Sigmoid colon (tissue), 7 donors: Measurements from ENCODE around the gene TRIM61. TPM values are rescaled to one million over a fixed set of nuclear protein-coding genes. Genes with fewer than 3 reads are reported as not detected.

Experiments used
- DNase-seq: peaks from one replicate; pipeline ENCODE4 v3.0.0-alpha.2; 2019
- H3K27ac ChIP-seq, 4 donors: fragments of 200-600 bp; sonication (generic); one replicate each; pipeline ENCODE4 v1.5.1; 2016 to 2019; ENCODE audit warnings: mild to moderate bottlenecking in 1 of 4
- H3K27me3 ChIP-seq, 3 donors: fragments of 200-600 bp; sonication (generic); one replicate each; pipeline ENCODE4 v1.5.1; 2019; ENCODE audit warnings: mild to moderate bottlenecking in 1 of 3
- H3K36me3 ChIP-seq, 4 donors: fragments of 200-600 bp; sonication (generic); one replicate each; pipeline ENCODE4 v1.5.1; 2016 to 2019
- H3K4me1 ChIP-seq, 4 donors: fragments of 200-600 bp; sonication (generic); one replicate each; pipeline ENCODE4 v1.5.1; 2017 to 2019
- H3K4me3 ChIP-seq, 4 donors: fragments of 200-600 bp; sonication (generic); one replicate each; pipeline ENCODE4 v1.5.1; 2017 to 2019; ENCODE audit warnings: mild to moderate bottlenecking in 2 of 4, moderate library complexity in 1 of 4
- H3K9me3 ChIP-seq, 4 donors: fragments of 200-600 bp in 3 of 4; sonication (generic) in 3 of 4; one replicate each; pipeline versions ENCODE4 v1.5.1 to v1.6.1; 2013 to 2019
- EP300 ChIP-seq, 4 donors: sonication (generic); formaldehyde crosslinking; IDR thresholded peaks; one replicate each; pipeline ENCODE4 v1.6.1; 2017; ENCODE audit warnings: antibody characterized with exemption in 4 of 4
- POLR2A ChIP-seq, 2 donors: fragments of 450-650 bp; IDR thresholded peaks; one replicate each; pipeline ENCODE4 v1.6.1; 2016; ENCODE audit warnings: antibody characterized with exemption in 2 of 2, mild to moderate bottlenecking in 2 of 2, moderate library complexity in 2 of 2
- POLR2AphosphoS5 ChIP-seq, 4 donors: sonication (generic); formaldehyde crosslinking; IDR thresholded peaks; one replicate each; pipeline ENCODE4 v1.6.1; 2017; ENCODE audit warnings: antibody characterized with exemption in 4 of 4
- WGBS, 2 donors: extraction: QIAGEN DNeasy Blood & Tissue Kit; methylation state at CpG; one replicate each; pipeline ENCODE4 v1.1.7; 2013; 5-methylcytosine and 5-hydroxymethylcytosine counted together
- intact Hi-C: fragments of 100-400 bp; cut with DNase I; formaldehyde crosslinking; loops from one replicate; pipeline ENCODE4 v1.15.1; 2023
- polyA plus RNA-seq, 3 donors: library from polyadenylated mRNA; stranded (reverse); fragments of 200-250 nt; gene quantifications; one replicate each; pipeline ENCODE4 v1.2.3, GENCODE V29; 2013
- total RNA-seq, 4 donors: library from RNA; depleted of rRNA; stranded (reverse); fragments of >200 nt; gene quantifications; one replicate each; pipeline ENCODE4 v1.1.0, GENCODE V29; 2016
- TF ChIP-seq, protein P1 (sequence below), 4 experiments: fragments of 450-650 bp in 3 of 4; fragments of 200-600 bp in 1 of 4; IDR thresholded peaks; one replicate each; pipeline ENCODE4 v1.5.1; 2016 to 2019; ENCODE audit warnings: antibody characterized with exemption in 4 of 4, mild to moderate bottlenecking in 3 of 4, moderate library complexity in 2 of 4
- donor health status: healthy with polysubstance abuse.
- donor health status: Bipolar disorder and iron deficiency.
- donor health status: healthy.

TRIM61 gene
- total and polyA plus RNA-seq, 7 donors, result 0.36 to 2.8 (median 0.58) TPM; not detected in 1

DNA sequence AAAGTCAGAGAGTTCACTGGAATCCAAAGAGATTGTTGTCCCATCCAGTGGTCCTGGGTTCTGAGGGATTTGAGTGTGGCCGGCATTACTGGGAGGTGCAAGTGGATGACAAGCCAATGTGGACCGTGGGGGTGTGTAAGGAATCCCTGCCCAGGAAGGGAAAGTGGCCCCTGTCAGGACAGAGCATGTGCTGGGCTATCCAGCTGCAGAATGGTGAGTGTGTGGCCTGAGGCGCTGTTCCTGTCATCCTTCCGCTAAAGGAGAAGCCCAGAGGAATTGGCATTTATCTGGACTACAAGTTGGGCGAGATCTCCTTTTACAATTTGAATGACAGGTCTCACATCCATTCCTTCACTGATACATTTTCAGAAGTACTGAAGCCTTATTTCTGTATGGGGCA, 33.9 kb upstream of the TRIM61 start:
- TF ChIP-seq EP300 (IDR thresholded peaks at IDR 0.05) (no peak), POLR2A (IDR thresholded peaks at IDR 0.05) (no peak), POLR2AphosphoS5 (IDR thresholded peaks at IDR 0.05) (no peak)
- TF ChIP-seq, protein P1, sequence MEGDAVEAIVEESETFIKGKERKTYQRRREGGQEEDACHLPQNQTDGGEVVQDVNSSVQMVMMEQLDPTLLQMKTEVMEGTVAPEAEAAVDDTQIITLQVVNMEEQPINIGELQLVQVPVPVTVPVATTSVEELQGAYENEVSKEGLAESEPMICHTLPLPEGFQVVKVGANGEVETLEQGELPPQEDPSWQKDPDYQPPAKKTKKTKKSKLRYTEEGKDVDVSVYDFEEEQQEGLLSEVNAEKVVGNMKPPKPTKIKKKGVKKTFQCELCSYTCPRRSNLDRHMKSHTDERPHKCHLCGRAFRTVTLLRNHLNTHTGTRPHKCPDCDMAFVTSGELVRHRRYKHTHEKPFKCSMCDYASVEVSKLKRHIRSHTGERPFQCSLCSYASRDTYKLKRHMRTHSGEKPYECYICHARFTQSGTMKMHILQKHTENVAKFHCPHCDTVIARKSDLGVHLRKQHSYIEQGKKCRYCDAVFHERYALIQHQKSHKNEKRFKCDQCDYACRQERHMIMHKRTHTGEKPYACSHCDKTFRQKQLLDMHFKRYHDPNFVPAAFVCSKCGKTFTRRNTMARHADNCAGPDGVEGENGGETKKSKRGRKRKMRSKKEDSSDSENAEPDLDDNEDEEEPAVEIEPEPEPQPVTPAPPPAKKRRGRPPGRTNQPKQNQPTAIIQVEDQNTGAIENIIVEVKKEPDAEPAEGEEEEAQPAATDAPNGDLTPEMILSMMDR (IDR thresholded peaks at IDR 0.05), result no peak
- no peaks in the 10 kb centered on the region for H3K4me1 ChIP-seq
- 84 to 86% methylated on average over 5 of the region's 5 CpGs for WGBS, 2 donors
- no peak overlapping the region for H3K4me3 ChIP-seq
- no peak overlapping the region for H3K27ac ChIP-seq
- intact Hi-C loops, result no loop called here
- no peaks in the 10 kb centered on the region for H3K27me3 ChIP-seq
- no peak for DNase-seq
- no peaks in the 10 kb centered on the region for H3K9me3 ChIP-seq
- no peaks in the 10 kb centered on the region for H3K36me3 ChIP-seq

DNA sequence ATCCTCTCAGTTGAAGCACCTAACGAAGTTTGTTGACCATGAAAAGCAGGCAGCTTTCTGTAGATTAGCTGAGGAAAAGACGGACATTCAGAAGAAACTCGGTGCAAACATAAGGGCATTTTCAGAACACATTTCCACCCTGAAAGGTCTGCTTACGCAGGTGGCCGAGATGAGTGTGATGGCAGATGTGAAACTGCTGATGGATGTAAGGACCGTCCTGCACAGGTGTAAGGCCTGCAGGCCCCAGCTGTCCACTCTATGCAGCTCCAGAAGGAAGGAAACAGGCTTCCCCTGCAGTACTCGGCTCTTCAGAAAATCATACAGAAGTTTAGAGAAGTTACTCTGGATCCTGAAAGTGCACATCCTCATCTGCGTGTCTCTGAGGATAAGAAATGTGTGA, 33.5 kb upstream of the TRIM61 start:
- WGBS, 2 donors, result 87 to 91% methylated on average over 8 of the region's 8 CpGs
- TF ChIP-seq POLR2AphosphoS5 (IDR thresholded peaks at IDR 0.05), result no peak
- TF ChIP-seq, protein P1 (IDR thresholded peaks at IDR 0.05), result no peak

DNA sequence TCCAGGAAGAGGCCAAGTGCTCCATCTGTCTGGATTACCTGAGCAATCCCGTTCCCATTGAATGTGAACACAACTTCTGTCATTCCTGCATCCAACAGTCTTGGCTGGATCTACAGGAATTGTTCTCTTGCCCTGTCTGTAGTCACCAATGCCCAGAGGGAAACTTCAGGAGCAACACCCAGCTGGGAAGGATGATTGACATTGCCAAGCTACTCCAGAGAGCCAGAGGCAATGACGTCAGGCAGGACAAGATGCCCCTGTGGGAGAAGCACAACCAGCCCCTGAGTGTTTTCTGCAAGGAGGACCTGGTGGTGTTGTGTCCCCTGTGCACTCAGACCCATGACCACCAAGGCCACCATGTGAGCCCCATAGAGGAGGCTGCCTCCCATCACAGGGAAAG, 33.0 kb upstream of the TRIM61 start:
- no peaks in the 10 kb centered on the region for H3K9me3 ChIP-seq
- TF ChIP-seq POLR2AphosphoS5 (IDR thresholded peaks at IDR 0.05) (no peak), POLR2A (IDR thresholded peaks at IDR 0.05) (no peak)
- H3K36me3 ChIP-seq, result no peaks in the 10 kb centered on the region
- H3K4me1 ChIP-seq, result no peaks in the 10 kb centered on the region
- 81 to 90% methylated on average over 2 of the region's 2 CpGs for WGBS, 2 donors
- H3K27me3 ChIP-seq, result no peaks in the 10 kb centered on the region
- no peak overlapping the region for H3K4me3 ChIP-seq
- intact Hi-C loops, result no loop called here
- no peak overlapping the region for H3K27ac ChIP-seq
- no peak for DNase-seq

More for the DNA sequence above, 33.5 kb upstream of the TRIM61 start:
- Histone ChIP-seq H3K4me3 (no peak overlapping the region), H3K27me3 (no peaks in the 10 kb centered on the region), H3K27ac (no peak overlapping the region), H3K9me3 (no peaks in the 10 kb centered on the region), H3K4me1 (no peaks in the 10 kb centered on the region), H3K36me3 (no peaks in the 10 kb centered on the region)
- intact Hi-C loops, result no loop called here
- no peak for DNase-seq

DNA sequence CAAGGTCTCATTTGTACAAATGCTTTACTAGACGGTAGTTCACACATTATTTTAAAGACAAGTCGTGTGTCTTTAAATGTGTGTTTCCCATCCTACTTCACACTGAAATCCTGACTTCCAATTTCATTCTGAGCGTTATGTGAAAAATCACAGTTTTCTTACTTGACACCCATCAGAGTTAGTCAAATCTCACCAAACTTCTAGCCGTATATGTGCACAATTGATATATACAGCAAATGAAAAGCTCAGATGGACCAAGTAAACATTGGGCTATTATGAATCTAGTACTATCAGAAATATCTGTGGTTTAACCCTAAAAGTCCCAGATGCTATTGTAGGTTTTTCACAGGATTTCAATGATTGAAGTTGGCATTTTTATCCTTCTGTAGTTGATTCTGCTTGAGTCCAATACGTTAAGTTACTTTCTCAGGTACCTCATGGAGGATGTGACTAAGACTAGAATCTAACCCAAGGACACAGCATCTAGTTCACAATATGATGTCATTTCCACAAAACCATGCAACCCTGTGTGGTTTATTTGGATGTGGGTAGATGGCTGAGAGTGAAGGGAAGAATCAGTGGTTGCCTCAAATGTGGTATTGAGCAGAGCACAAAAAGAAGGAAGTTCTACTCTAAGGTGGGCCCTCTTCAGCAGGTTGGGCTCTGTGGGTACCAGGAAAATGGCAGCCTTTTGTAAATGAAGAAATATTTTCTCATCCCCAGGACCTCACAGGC, 32.2 kb upstream of the TRIM61 start:
- Histone ChIP-seq H3K36me3 (no peaks in the 10 kb centered on the region), H3K27me3 (no peaks in the 10 kb centered on the region), H3K4me1 (no peaks in the 10 kb centered on the region), H3K9me3 (no peaks in the 10 kb centered on the region), H3K4me3 (no peak overlapping the region), H3K27ac (no peak overlapping the region)
- no peak for DNase-seq
- WGBS, 2 donors, result 84 to 86% methylated on average over 5 of the region's 5 CpGs
- intact Hi-C loops, result no loop called here
- TF ChIP-seq, protein P1 (IDR thresholded peaks at IDR 0.05), result no peak
- TF ChIP-seq POLR2A (IDR thresholded peaks at IDR 0.05) (no peak), EP300 (IDR thresholded peaks at IDR 0.05) (no peak)

DNA sequence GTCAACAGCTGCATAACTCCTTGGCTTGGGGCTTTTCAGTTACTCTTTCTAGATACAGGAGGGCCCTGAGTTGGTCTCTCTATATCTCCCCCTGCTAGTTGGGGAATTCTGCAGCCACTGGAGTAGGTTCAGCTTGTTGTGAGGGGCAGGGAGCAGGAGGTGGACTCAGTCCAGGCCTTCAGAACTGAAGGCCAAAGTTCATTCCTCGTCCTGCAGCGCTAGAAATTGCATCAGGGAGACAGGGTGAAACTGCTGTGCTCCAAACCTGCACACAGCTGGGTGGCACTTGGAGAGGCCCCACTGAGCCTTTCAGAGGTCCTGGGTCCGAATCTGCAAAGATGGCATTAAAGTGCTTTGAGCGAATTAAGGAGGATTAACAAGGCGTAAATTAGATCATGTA, 29.4 kb upstream of the TRIM61 start:
- intact Hi-C loops, result no loop called here
- 62 to 82% methylated on average over 5 of the region's 5 CpGs for WGBS, 2 donors

More for the DNA sequence above, 29.4 kb upstream of the TRIM61 start:
- H3K36me3 ChIP-seq, result no peaks in the 10 kb centered on the region
- no peak overlapping the region for H3K4me3 ChIP-seq
- no peak for TF ChIP-seq POLR2AphosphoS5 (IDR thresholded peaks at IDR 0.05)
- no peak for TF ChIP-seq POLR2A (IDR thresholded peaks at IDR 0.05)
- TF ChIP-seq, protein P1 (IDR thresholded peaks at IDR 0.05), result no peak
- no peak for TF ChIP-seq EP300 (IDR thresholded peaks at IDR 0.05)
- DNase-seq, result no peak
- H3K4me1 ChIP-seq, result no peaks in the 10 kb centered on the region
- no peaks in the 10 kb centered on the region for H3K27me3 ChIP-seq
- H3K9me3 ChIP-seq, result no peaks in the 10 kb centered on the region
- H3K27ac ChIP-seq, result no peak overlapping the region
